Thyroid gland (tissue), 4 donors: ENCODE results near the gene PTPN13. TPM values are rescaled to one million over a fixed set of nuclear protein-coding genes. Genes with fewer than 3 reads are reported as not detected.
A peak's percentile ranks its signal among the peaks of the same experiment; 100 is the strongest.

Source experiments
- DNase-seq, 2 donors: peaks; one replicate each; pipeline ENCODE4 v3.0.0-alpha.2; 2019
- H3K27ac ChIP-seq, 3 donors: fragments of 200-600 bp; sonication (generic); 1 replicate in 2 of 3; 2 replicates in 1 of 3; pipeline ENCODE4 v1.5.1; 2016 to 2019; ENCODE audit warnings: mild to moderate bottlenecking in 1 of 3, moderate library complexity in 1 of 3
- H3K27me3 ChIP-seq: fragments of 200-600 bp; sonication (generic); one replicate; pipeline ENCODE4 v1.5.1; 2019
- H3K36me3 ChIP-seq, 2 donors: fragments of 200-600 bp; sonication (generic); one replicate each; pipeline ENCODE4 v1.5.1; 2016 to 2019
- H3K4me1 ChIP-seq, 2 donors: fragments of 200-600 bp; sonication (generic); one replicate each; pipeline ENCODE4 v1.5.1; 2017 to 2019
- H3K4me3 ChIP-seq, 3 donors: fragments of 200-600 bp; sonication (generic); replicated peaks in 1 of 3; 1 replicate in 2 of 3; 2 replicates in 1 of 3; pipeline ENCODE4 v1.5.1; 2016; ENCODE audit warnings: mild to moderate bottlenecking in 1 of 3
- H3K9me3 ChIP-seq: fragments of 200-600 bp; sonication (generic); one replicate; pipeline ENCODE4 v1.5.1; 2017
- POLR2A ChIP-seq, 2 donors: fragments of 450-650 bp; IDR thresholded peaks; one replicate each; pipeline ENCODE4 v1.6.1; 2017; ENCODE audit warnings: antibody characterized with exemption in 2 of 2, mild to moderate bottlenecking in 2 of 2, moderate library complexity in 1 of 2
- WGBS, 2 donors: methylation state at CpG; one replicate each; pipeline ENCODE4 v1.1.5; 2017; 5-methylcytosine and 5-hydroxymethylcytosine counted together
- intact Hi-C: fragments of 100-400 bp; cut with DNase I; formaldehyde crosslinking; loops from one replicate; pipeline ENCODE4 v1.15.1; 2023
- total RNA-seq, 4 donors: library from RNA; depleted of rRNA; stranded (reverse); fragments of >200 nt; gene quantifications; one replicate each; pipeline ENCODE4 v1.2.3, GENCODE V29; 2016
- TF ChIP-seq, protein P1 (sequence below), 6 experiments: fragments of 200-600 bp in 3 of 6; fragments of 450-650 bp in 3 of 6; sonication (generic) in 3 of 6; IDR thresholded peaks; one replicate each; pipeline ENCODE4 v1.5.1; 2016 to 2019; ENCODE audit warnings: antibody characterized with exemption in 6 of 6, mild to moderate bottlenecking in 2 of 6, inconsistent platforms in 1 of 6, moderate library complexity in 1 of 6

Gene PTPN13
- total RNA-seq, 4 donors from 2014 or later, result 49.7 to 89.5 (median 64.0) TPM

GRCh38 chr4:86592553-86593249 lies 1.4 kb upstream of the PTPN13 start:
- no peak for DNase-seq
- no peaks in the 10 kb centered on the region for H3K9me3 ChIP-seq
- no peaks in the 10 kb centered on the region for H3K27me3 ChIP-seq
- intact Hi-C loops, result no loop called here
- H3K36me3 ChIP-seq, result no peaks in the 10 kb centered on the region
- TF ChIP-seq POLR2A (IDR thresholded peaks at IDR 0.05), result no peak
- TF ChIP-seq, protein P1, sequence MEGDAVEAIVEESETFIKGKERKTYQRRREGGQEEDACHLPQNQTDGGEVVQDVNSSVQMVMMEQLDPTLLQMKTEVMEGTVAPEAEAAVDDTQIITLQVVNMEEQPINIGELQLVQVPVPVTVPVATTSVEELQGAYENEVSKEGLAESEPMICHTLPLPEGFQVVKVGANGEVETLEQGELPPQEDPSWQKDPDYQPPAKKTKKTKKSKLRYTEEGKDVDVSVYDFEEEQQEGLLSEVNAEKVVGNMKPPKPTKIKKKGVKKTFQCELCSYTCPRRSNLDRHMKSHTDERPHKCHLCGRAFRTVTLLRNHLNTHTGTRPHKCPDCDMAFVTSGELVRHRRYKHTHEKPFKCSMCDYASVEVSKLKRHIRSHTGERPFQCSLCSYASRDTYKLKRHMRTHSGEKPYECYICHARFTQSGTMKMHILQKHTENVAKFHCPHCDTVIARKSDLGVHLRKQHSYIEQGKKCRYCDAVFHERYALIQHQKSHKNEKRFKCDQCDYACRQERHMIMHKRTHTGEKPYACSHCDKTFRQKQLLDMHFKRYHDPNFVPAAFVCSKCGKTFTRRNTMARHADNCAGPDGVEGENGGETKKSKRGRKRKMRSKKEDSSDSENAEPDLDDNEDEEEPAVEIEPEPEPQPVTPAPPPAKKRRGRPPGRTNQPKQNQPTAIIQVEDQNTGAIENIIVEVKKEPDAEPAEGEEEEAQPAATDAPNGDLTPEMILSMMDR (IDR thresholded peaks at IDR 0.05), result no peak
- peak overlapping the region; percentile 70 to 89 (median 80) for H3K27ac ChIP-seq
- 56 to 58% methylated on average over 3 of the region's 3 CpGs for WGBS, 2 donors
- no peak overlapping the region for H3K4me3 ChIP-seq
- peaks cover 15 to 18% of the 10 kb centered on the region in 2 donors for H3K4me1 ChIP-seq

DNA sequence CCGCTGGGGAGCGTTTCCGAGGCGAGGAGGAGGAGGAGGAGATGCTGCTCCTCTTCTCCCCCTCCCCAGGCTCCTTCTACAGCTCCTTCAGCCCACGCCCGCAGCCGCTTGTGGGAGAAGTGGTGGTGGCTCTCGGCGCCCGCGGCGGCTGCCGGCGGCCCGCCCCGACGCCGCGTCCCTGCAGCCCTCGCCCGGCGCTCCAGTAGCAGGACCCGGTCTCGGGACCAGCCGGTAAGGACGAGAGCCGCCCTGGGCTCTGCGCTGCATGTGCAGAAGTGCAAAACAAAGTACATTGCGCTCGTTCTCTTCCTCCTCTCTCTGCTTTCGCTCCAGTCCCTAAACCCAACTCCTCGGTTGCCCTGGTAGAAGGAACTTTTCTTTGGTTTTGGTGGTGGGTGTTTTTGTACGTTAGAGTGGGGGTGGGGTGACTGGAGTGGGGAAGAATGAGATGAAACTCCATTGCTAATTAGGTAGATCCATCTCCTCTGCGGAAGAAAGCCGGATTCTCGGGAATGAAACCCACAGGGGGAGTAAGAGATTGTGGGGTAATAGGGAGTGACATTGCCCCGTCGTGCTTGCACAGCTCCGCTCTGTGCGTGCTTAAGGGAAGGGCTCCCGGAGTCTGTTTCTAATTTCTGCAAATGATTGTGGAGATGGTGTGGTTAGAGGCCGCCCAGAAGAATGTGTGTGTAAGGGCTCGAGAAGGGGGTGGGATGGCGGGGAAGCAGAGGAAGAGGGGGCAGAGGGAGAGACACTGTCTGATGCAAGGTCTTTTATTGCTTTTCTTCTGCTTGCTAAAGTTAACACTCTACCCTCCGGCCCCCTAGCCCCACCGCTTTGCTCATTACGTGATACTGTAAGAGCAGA lies 677 bp downstream of the PTPN13 start:
- intact Hi-C loops, result no loop called here
- H3K27ac ChIP-seq, result peak overlapping the region; percentile 83 to 89 (median 86)
- no peaks in the 10 kb centered on the region for H3K36me3 ChIP-seq
- H3K4me1 ChIP-seq, result peaks cover 15 to 30% of the 10 kb centered on the region in 2 donors
- peak; percentile 40 to 48 for DNase-seq
- no peaks in the 10 kb centered on the region for H3K9me3 ChIP-seq
- 0 to 1% methylated on average over 20 to 44 of the region's 47 CpGs for WGBS, 2 donors
- H3K4me3 ChIP-seq, result peak overlapping the region; percentile 73 to 97 (median 75)
- no peaks in the 10 kb centered on the region for H3K27me3 ChIP-seq
- TF ChIP-seq, protein P1 (IDR thresholded peaks at IDR 0.05), result peak in 2 of 6 experiments; percentile 3 to 11
- no peak for TF ChIP-seq POLR2A (IDR thresholded peaks at IDR 0.05)

DNA sequence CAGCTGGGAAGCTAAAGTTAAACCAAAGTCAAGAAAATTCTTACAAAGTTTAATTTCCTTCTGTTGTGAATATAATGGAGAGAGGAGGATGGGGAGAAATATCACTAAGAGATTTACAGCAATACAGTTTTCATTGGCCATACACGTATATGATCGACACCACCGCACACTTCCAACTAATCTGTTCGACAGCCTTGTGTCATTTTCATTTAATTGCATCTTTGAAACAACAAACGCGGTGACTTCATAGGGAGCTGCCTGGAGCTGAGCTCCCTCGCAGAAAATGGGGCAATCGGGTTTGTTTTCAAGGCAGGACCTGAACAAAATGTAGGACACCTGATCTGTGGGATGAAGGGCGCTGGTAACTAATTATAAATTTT lies 1.3 kb downstream of the PTPN13 start:
- no peaks in the 10 kb centered on the region for H3K27me3 ChIP-seq
- peak overlapping the region; percentile 83 to 89 (median 86) for H3K27ac ChIP-seq
- peaks cover 15 to 35% of the 10 kb centered on the region in 2 donors for H3K4me1 ChIP-seq
- no peak for TF ChIP-seq POLR2A (IDR thresholded peaks at IDR 0.05)
- TF ChIP-seq, protein P1 (IDR thresholded peaks at IDR 0.05), result no peak
- no peaks in the 10 kb centered on the region for H3K36me3 ChIP-seq
- 6% methylated on average over 9 of the region's 9 CpGs for WGBS, 2 donors
- peak overlapping the region; percentile 73 to 97 (median 75) for H3K4me3 ChIP-seq
- intact Hi-C loops, result no loop called here
- H3K9me3 ChIP-seq, result no peaks in the 10 kb centered on the region
- peak in 1 of 2 donors; percentile 25 for DNase-seq

GRCh38 chr4:86596807-86597206 lies 2.7 kb downstream of the PTPN13 start:
- H3K36me3 ChIP-seq, result no peaks in the 10 kb centered on the region
- H3K27me3 ChIP-seq, result no peaks in the 10 kb centered on the region
- intact Hi-C loops, result no loop called here
- WGBS, 2 donors, result 74 to 85% methylated on average over 2 of the region's 2 CpGs
- no peak for TF ChIP-seq POLR2A (IDR thresholded peaks at IDR 0.05)
- TF ChIP-seq, protein P1 (IDR thresholded peaks at IDR 0.05), result no peak
- DNase-seq, result no peak
- H3K27ac ChIP-seq, result no peak overlapping the region
- peaks cover 15 to 40% of the 10 kb centered on the region in 2 donors for H3K4me1 ChIP-seq
- H3K9me3 ChIP-seq, result no peaks in the 10 kb centered on the region
- no peak overlapping the region for H3K4me3 ChIP-seq
